Esophagus squamous epithelium (tissue), 5 donors: ENCODE data around the gene BAZ2A. TPM values are rescaled to one million over a fixed set of nuclear protein-coding genes. Genes with fewer than 3 reads are reported as not detected.
A peak's percentile ranks its signal among the peaks of the same experiment; 100 is the strongest.
"Not testable (repeated sequence)": the region's sequence is repeated elsewhere in the genome, so short reads cannot be mapped to it uniquely, and the experiment has no call there.

Experiments used
- DNase-seq: peaks from one replicate; lab custom pipeline; 2025; lab: John Stamatoyannopoulos, UW
- H3K27ac ChIP-seq, 4 donors: fragments of 200-600 bp; sonication (generic); one replicate each; pipeline ENCODE4 v1.5.1; 2016 to 2019; ENCODE audit warnings: mild to moderate bottlenecking in 1 of 4
- H3K27me3 ChIP-seq, 4 donors: fragments of 200-600 bp; sonication (generic); 1 replicate in 3 of 4; 2 replicates in 1 of 4; pipeline versions ENCODE4 v1.5.1 to v1.6.0; 2017 to 2021; ENCODE audit warnings: antibody characterized with exemption in 1 of 4
- H3K36me3 ChIP-seq, 3 donors: fragments of 200-600 bp; sonication (generic); one replicate each; pipeline ENCODE4 v1.5.1; 2016 to 2019
- H3K4me1 ChIP-seq, 3 donors: fragments of 200-600 bp; sonication (generic); one replicate each; pipeline ENCODE4 v1.5.1; 2017 to 2019
- H3K4me3 ChIP-seq, 4 donors: fragments of 200-600 bp; sonication (generic); 1 replicate in 3 of 4; 2 replicates in 1 of 4; pipeline ENCODE4 v1.5.1; 2016 to 2019; ENCODE audit warnings: mild to moderate bottlenecking in 2 of 4, moderate library complexity in 1 of 4
- H3K9me3 ChIP-seq, 3 donors: fragments of 200-600 bp; sonication (generic); one replicate each; pipeline ENCODE4 v1.5.1; 2016 to 2019
- POLR2A ChIP-seq, 4 donors: fragments of 450-650 bp; IDR thresholded peaks; one replicate each; pipeline ENCODE4 v1.6.1; 2017; ENCODE audit warnings: antibody characterized with exemption in 4 of 4, mild to moderate bottlenecking in 4 of 4, moderate library complexity in 3 of 4
- whole genome bisulfite sequencing, 2 donors: methylation state at CpG; one replicate each; pipeline ENCODE4 v1.1.5; 2018; 5-methylcytosine and 5-hydroxymethylcytosine counted together
- intact Hi-C: fragments of 100-400 bp; cut with DNase I; formaldehyde crosslinking; loops from one replicate; pipeline ENCODE4 v1.15.0; 2022
- total RNA-seq, 4 donors: library from RNA; depleted of rRNA; stranded (reverse); fragments of >200 nt; gene quantifications; one replicate each; pipeline ENCODE4 v1.1.0, GENCODE V29; 2016
- TF ChIP-seq, protein P1 (sequence below), 6 experiments: fragments of 450-650 bp in 4 of 6; fragments of 200-600 bp in 2 of 6; sonication (generic) in 2 of 6; IDR thresholded peaks; one replicate each; pipeline ENCODE4 v1.5.1; 2016 to 2019; ENCODE audit warnings: antibody characterized with exemption in 6 of 6, mild to moderate bottlenecking in 4 of 6, moderate library complexity in 4 of 6
- donor health status: DM: yes; HTN: yes; CAD: no.

Gene BAZ2A
- total RNA-seq, 4 donors from 2014 or later = 36.7 to 65.3 (median 59.8) TPM

DNA sequence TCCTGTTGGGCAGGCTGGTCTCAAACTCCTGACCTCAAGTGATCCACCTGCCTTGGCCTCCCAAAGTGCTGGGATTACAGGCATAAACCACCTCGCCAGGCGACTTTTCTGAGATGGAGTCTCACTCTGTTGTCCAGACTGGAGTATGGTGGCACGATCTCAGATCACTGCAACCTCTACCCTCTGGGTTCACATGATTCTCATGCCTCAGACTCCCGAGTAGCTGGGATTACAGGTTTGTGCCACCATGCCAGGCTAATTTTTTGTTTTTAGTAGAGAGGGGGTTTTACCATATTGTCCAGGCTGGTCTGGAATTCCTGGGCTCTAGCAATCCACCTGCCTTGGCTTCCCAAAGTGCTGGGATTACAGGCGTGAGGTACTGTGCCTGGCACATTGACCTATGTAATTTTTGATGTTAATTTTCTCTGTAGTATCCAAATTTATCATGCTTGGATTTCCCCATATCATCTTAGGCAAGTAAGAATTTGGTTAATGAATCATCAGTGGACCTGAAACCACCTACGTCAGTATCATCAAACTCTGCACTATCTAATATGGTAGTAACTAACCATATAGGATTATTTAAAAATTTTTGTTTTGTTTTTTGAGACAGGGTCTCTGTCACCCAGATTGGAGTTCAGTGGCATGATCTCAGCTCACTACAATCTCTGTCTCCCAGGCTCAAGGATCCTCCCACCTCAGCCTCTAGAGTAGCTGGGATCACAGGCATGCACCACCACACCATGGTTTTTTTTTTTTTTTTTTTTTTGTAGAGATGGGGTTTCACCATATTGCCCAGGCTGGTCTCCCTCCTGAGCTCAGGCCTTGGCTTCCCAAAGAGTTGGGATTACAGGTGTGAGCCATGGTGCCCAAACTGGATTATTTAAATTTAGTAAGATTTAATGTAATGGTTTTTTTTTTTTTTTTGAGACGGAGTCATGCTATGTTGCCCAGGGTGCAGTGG, 27.6 kb upstream of the BAZ2A start:
- H3K36me3 ChIP-seq = peaks cover 0 to 8% (median 0%) of the 10 kb centered on the region in 3 donors
- WGBS, 2 donors = 73 to 74% methylated on average over 6 to 7 of the region's 7 CpGs
- DNase-seq = no peak
- H3K27me3 ChIP-seq = no peaks in the 10 kb centered on the region
- no peaks in the 10 kb centered on the region for H3K4me1 ChIP-seq
- intact Hi-C loops = no loop called here
- no peak overlapping the region for H3K4me3 ChIP-seq
- peaks cover 0 to 21% (median 5%) of the 10 kb centered on the region in 3 donors for H3K9me3 ChIP-seq
- TF ChIP-seq, protein P1, sequence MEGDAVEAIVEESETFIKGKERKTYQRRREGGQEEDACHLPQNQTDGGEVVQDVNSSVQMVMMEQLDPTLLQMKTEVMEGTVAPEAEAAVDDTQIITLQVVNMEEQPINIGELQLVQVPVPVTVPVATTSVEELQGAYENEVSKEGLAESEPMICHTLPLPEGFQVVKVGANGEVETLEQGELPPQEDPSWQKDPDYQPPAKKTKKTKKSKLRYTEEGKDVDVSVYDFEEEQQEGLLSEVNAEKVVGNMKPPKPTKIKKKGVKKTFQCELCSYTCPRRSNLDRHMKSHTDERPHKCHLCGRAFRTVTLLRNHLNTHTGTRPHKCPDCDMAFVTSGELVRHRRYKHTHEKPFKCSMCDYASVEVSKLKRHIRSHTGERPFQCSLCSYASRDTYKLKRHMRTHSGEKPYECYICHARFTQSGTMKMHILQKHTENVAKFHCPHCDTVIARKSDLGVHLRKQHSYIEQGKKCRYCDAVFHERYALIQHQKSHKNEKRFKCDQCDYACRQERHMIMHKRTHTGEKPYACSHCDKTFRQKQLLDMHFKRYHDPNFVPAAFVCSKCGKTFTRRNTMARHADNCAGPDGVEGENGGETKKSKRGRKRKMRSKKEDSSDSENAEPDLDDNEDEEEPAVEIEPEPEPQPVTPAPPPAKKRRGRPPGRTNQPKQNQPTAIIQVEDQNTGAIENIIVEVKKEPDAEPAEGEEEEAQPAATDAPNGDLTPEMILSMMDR (IDR thresholded peaks at IDR 0.05) = no peak
- TF ChIP-seq POLR2A (IDR thresholded peaks at IDR 0.05) = no peak
- H3K27ac ChIP-seq = no peak overlapping the region

- DNase-seq, H3K27ac ChIP-seq, H3K27me3 ChIP-seq, H3K36me3 ChIP-seq, intact Hi-C loops, H3K4me1 ChIP-seq, H3K4me3 ChIP-seq: not testable (repeated sequence)
- peaks cover 0 to 21% (median 5%) of the 10 kb centered on the region in 3 donors for H3K9me3 ChIP-seq
- 88 to 94% methylated on average over 5 of the region's 5 CpGs for WGBS, 2 donors
Observed at GRCh38 chr12:56653781-56654180, 23.7 kb upstream of the BAZ2A start.

DNA sequence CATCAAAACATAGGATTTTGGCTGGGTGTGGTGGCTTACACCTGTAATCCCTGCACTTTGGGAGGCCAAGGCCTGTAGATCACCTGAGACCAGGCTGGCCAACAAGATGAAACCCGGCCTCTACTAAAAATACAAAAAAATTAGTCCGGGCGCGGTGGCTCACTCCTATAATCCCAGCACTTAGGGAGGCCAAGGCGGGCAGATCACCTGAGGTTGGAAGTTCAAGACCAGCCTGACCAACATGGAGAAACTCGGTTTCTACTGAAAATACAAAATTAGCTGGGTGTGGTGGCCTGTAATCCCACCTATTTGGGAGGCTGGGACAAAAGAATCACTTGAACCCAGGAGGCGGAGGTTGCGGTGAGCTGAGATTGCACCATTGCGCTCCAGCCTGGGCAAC, 17.9 kb upstream of the BAZ2A start:
- DNase-seq, H3K27me3 ChIP-seq, H3K27ac ChIP-seq, H3K4me3 ChIP-seq, H3K9me3 ChIP-seq: not testable (repeated sequence)
- WGBS, 2 donors = 90 to 93% methylated on average over 9 of the region's 9 CpGs
- H3K4me1 ChIP-seq = peaks cover 8 to 27% (median 21%) of the 10 kb centered on the region in 3 donors
- peaks cover 8 to 16% (median 10%) of the 10 kb centered on the region in 3 donors for H3K36me3 ChIP-seq
- intact Hi-C loops = loop anchor here (10.0 kb wide), 1 partner anchor 77 kb away; the partner anchor contains the start of gene NACA

- Histone ChIP-seq H3K9me3 (no peaks in the 10 kb centered on the region), H3K36me3 (peaks cover 20 to 37% (median 30%) of the 10 kb centered on the region in 3 donors), H3K27me3 (no peaks in the 10 kb centered on the region), H3K27ac (peak within 1 kb of the TSS; percentile 91 to 97 (median 94)), H3K4me1 (peaks cover 8 to 49% (median 36%) of the 10 kb centered on the region in 3 donors), H3K4me3 (peak within 1 kb of the TSS; percentile 79 to 91 (median 86))
- peak; percentile 90 for DNase-seq
- TF ChIP-seq, protein P1 (IDR thresholded peaks at IDR 0.05) = peak in 2 of 6 experiments; percentile 12 to 18
- TF ChIP-seq POLR2A (IDR thresholded peaks at IDR 0.05) = peak in 3 of 4 donors; percentile 94 to 99 (median 97)
- intact Hi-C loops = loop anchor here (10.0 kb wide), 1 partner anchor 79 kb away; the partner anchor contains the start of gene NACA
- WGBS, 2 donors = 0% methylated on average over 19 to 20 of the region's 39 CpGs
Observed at GRCh38 chr12:56645717-56646446, 15.8 kb upstream of the BAZ2A start, which contains the start of gene ATP5F1B. Gene ATP5F1B (minus strand): TSS chr12:56645984. CDS start chr12:56645963, 21 bp downstream.

DNA sequence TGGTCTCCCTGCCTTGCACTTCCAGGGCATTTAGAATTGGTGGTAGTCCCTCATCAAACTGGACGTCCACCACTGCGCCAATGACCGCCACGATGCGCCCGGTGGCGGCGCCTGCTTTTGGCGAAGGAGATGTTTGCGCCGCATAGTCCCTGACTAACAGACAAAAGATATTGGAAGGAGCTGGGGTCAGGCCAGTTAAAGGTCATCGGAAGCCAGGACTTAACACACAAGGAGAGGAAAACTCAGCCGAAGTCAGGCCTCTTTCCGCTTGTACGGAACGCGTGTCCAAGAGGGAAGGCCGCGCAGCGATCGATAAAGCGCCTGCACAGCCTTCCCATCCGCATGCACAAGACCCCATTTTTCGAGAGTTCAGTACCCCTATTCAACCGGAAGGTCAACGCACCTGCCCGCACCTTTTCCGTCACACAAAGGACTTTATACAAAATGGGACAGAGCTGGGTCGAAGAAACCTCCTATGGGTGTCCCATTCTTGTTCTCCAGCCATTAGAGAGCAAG, 15.1 kb upstream of the BAZ2A start:
- Histone ChIP-seq H3K27me3 (no peaks in the 10 kb centered on the region), H3K36me3 (peaks cover 26 to 44% (median 36%) of the 10 kb centered on the region in 3 donors), H3K4me1 (peaks cover 8 to 55% (median 36%) of the 10 kb centered on the region in 3 donors), H3K4me3 (peak overlapping the region; percentile 79 to 91 (median 86)), H3K9me3 (no peaks in the 10 kb centered on the region), H3K27ac (peak overlapping the region; percentile 89 to 97 (median 94))
- no peak for DNase-seq
- intact Hi-C loops = loop anchor here (10.0 kb wide), 1 partner anchor 80 kb away; the partner anchor contains the start of gene NACA
- no peak for TF ChIP-seq POLR2A (IDR thresholded peaks at IDR 0.05)
- TF ChIP-seq, protein P1 (IDR thresholded peaks at IDR 0.05) = no peak
- WGBS, 2 donors = 0 to 1% methylated on average over 13 to 14 of the region's 29 CpGs
